AG10803 (cell line): ENCODE data around the gene MAPK13.
A peak's percentile ranks its signal among the peaks of the same experiment; 100 is the strongest.
"Not testable (repeated sequence)": the region's sequence is repeated elsewhere in the genome, so short reads cannot be mapped to it uniquely, and the experiment has no call there.

Source experiments
- DNase-seq: peaks from one replicate; pipeline ENCODE4 v3.0.0; 2010; ENCODE audit warnings: low read depth
- H3K4me3 ChIP-seq: 2 replicates; pipeline ENCODE4 v1.5.1; 2011; ENCODE audit warnings: mild to moderate bottlenecking, low read length, control low read depth
- TF ChIP-seq, protein P1 (sequence below): conservative IDR thresholded peaks from 2 replicates; pipeline ENCODE4 v1.5.1; 2011; ENCODE audit warnings: mild to moderate bottlenecking, low read length, control low read depth, inconsistent platforms

MAPK13 gene

DNA sequence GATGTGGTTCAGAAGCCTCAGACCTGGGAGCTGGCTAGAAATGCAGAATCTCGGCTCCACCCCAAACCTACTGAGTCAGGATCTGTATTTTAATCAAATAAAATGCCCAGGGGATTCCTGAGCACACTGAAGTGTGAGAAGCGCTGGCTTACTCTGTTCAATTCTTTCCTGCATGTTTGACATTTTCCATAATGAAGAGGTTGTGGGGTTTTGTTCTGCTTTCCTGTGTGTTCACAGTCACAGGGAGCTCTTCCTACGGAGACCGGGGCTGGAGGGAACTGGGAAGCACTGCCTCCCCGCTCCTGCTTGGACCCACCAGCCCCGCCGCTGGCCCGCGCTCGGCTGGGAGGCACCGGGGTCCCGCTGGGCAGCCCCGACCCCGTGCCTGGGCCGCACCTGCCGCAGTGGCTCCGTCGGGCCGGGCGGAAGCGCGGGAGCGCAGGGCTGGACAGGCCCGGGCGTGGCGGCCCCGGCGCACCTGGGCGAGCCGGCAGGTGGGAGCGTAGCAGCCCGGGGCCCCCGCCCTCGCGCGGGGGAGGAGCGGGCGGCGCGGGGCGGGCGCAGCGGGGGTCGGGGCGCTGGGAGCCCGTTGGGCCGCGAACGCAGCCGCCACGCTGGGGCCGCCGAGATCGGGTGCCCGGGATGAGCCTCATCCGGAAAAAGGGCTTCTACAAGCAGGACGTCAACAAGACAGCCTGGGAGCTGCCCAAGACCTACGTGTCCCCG is at the start of gene MAPK13:
TSS of gene MAPK13 (plus strand) at position 573 of the 726 bp plus-strand sequence. CDS start at position 643, 70 bp downstream.
- no peak for DNase-seq
- H3K4me3 ChIP-seq, result no peak within 1 kb of the TSS; the same call in 1 of the 2 replicates
- TF ChIP-seq, protein P1, sequence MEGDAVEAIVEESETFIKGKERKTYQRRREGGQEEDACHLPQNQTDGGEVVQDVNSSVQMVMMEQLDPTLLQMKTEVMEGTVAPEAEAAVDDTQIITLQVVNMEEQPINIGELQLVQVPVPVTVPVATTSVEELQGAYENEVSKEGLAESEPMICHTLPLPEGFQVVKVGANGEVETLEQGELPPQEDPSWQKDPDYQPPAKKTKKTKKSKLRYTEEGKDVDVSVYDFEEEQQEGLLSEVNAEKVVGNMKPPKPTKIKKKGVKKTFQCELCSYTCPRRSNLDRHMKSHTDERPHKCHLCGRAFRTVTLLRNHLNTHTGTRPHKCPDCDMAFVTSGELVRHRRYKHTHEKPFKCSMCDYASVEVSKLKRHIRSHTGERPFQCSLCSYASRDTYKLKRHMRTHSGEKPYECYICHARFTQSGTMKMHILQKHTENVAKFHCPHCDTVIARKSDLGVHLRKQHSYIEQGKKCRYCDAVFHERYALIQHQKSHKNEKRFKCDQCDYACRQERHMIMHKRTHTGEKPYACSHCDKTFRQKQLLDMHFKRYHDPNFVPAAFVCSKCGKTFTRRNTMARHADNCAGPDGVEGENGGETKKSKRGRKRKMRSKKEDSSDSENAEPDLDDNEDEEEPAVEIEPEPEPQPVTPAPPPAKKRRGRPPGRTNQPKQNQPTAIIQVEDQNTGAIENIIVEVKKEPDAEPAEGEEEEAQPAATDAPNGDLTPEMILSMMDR, result no peak

DNA sequence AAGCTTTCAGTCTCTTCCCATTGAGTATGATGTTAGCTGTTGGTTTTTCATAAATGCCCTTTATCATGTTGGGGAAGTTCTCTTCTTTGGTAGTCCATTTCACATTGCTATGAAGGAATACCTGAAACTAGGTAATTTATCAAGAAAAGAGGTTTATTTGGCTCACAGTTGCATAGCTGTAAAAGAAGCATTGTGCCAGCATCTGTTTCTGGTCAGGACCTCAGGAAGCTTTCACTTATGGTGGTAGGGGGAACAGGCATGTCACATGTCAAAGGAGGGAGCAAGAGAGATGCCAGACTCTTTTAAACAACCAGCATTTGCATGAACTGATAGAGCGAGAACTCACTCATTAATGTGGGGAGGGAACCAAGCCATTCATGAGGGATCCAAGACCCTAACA is 48.0 kb upstream of the MAPK13 start:
- TF ChIP-seq, protein P1, result no peak
- no peak for DNase-seq
- H3K4me3 ChIP-seq, result no peak overlapping the region

DNA sequence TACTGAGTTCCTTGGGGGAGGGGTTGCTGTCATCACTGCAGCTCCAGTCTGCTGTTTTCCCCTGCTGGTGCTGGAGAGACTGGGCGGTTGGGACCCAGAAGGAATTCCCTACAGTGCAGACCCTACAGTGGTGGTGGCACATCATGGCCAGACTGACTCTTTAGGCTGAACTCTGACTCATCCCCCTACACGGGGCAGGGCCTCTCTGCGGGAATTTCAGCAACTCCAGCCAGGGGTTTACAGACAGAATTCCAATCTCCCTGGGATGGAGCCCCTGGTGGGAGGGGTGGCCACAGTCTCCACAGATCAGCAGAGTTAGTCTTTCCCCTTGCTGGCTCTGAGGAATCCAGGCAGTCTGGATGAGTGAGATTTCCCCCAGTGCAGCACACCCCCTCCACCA is 46.9 kb upstream of the MAPK13 start:
- DNase-seq, result no peak
- TF ChIP-seq, protein P1, result no peak
- H3K4me3 ChIP-seq, result no peak overlapping the region

DNA sequence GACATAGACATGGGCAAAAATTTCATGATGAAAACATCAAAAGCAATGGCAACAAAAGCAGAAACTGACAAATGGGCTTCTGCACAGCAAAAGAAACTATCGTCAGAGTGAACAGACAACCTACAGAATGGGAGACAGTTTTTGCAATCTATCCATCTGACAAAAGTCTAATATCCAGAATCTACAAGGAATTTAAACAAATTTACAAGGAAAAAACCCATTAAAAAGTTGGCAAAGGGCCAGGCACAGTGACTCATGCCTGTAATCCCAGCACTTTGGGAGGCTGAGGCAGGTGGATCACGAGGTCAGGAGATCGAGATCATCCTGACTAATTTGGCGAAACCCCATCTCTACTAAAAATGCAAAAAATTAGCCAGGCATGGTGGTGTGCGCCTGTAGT is 42.1 kb upstream of the MAPK13 start:
- H3K4me3 ChIP-seq, DNase-seq: not testable (repeated sequence)

DNA sequence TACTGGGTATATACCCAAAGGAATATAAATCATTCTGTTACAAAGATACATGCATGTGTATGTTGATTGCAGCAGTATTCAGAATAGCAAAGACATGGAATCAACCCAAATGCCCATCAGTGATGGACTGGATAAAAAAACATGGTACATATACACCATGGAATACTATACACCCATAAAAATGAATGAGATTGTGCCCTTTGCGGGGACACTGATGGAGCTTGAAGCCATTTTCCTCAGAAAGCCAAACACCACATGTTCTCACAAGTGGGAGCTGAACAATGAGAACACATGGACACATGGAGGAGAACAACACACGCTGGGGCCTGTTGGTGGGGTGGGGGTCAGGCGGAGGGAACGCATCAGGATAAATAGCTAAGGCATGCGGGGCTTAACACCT is 41.3 kb upstream of the MAPK13 start:
- no peak for DNase-seq
- TF ChIP-seq, protein P1, result no peak
- no peak overlapping the region for H3K4me3 ChIP-seq

DNA sequence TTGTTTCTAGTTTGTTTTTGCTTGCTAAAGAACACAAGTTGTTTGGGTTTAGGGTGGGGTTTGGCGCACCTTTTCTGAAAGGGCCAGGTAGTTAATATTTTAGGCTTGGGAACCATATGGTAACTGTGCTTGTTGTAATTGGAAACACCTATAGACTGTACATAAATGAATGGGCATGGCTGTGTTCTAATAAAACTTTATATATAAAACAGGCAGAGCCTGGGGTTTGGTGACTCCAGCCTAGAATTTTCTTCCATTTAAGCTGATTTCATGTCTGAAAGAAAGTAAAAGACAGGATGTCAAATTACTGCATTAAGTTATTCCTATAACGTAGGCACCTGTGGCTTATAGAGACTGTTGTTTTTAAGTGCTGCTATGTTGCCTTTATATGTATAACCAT is 36.1 kb upstream of the MAPK13 start:
- H3K4me3 ChIP-seq, result no peak overlapping the region
- no peak for DNase-seq
- TF ChIP-seq, protein P1, result no peak

DNA sequence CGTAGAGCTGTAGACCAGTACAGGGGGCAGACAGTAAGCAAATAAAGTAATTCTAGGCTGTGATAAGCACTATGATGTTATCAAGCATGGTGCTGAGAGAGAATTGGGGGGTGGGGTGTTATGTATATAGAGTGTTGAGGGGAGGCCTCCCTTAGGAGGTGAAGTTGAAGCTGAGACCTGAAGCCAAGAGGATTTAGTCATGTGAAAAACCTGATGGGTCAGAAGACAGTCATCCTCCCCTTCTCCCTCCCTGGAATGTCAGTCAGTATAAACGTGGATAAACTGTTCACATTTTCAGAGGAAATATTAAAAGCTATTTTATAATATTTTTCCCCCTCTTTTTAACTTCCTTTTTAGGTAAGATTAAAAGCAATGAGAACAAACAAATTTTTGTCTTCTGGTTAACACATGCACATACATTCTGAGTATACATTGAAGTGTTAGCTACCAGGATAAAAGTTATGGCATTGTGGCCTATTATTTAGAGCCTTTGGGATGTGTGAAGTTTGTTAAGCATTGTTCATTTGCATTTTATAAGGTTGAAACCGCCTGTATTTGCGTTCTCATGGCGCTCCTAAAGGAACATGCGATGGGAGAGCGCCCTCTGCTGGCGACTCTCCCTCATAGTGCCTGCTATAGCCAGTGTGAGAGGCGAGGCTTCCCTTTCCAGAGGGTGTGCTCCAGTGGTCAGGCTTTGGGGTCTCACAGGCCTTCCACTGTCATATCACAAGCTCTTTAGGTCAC is 35.4 kb upstream of the MAPK13 start:
- peak; percentile 68 for DNase-seq
- no peak overlapping the region for H3K4me3 ChIP-seq
- TF ChIP-seq, protein P1, result peak; percentile 96
